Measurements from ENCODE around the gene TCF19.
A peak's percentile ranks its signal among the peaks of the same experiment; 100 is the strongest.

TCF19 gene

GRCh38 chr6:31158140-31158862 lies at the start of gene TCF19:
TCF19 (plus strand) TSS chr6:31158589; CDS start chr6:31159470, 881 bp downstream.
- peak; percentile 99 for DNase-seq (ENCODE audit: low read depth in 2 of 2)

- no peak for DNase-seq (ENCODE audit: low read depth in 2 of 2)
These were observed 47.4 kb upstream of the TCF19 start for GRCh38 chr6:31110825-31111582.

GRCh38 chr6:31111712-31112111 lies 46.7 kb upstream of the TCF19 start:
- DNase-seq (ENCODE audit: low read depth in 2 of 2) = no peak

GRCh38 chr6:31112478-31112877 lies 45.9 kb upstream of the TCF19 start, which contains the start of gene C6orf15:
C6orf15 (minus strand) TSS chr6:31112575; CDS start chr6:31112555, 20 bp downstream.
- no peak for DNase-seq (ENCODE audit: low read depth in 2 of 2)

- DNase-seq (ENCODE audit: low read depth in 2 of 2) = no peak
These were observed 44.4 kb upstream of the TCF19 start for GRCh38 chr6:31113861-31114540.

- DNase-seq (ENCODE audit: low read depth in 2 of 2) = no peak
These were observed 43.9 kb upstream of the TCF19 start, which contains the start of gene PSORS1C1 for GRCh38 chr6:31114541-31114878. PSORS1C1 (plus strand) TSS chr6:31114800; CDS start chr6:31129633, 14,833 bp downstream.

- no peak for DNase-seq (ENCODE audit: low read depth in 2 of 2)
These were observed 43.2 kb upstream of the TCF19 start for GRCh38 chr6:31114970-31115849.

- no peak for DNase-seq (ENCODE audit: low read depth in 2 of 2)
These were observed 42.3 kb upstream of the TCF19 start for GRCh38 chr6:31115941-31116560.

GRCh38 chr6:31116661-31117385 lies 41.6 kb upstream of the TCF19 start:
- DNase-seq (ENCODE audit: low read depth in 2 of 2) = no peak

GRCh38 chr6:31118178-31118577 lies 40.2 kb upstream of the TCF19 start:
- no peak for DNase-seq (ENCODE audit: low read depth in 2 of 2)

GRCh38 chr6:31120151-31120915 lies 38.1 kb upstream of the TCF19 start, which contains the start of gene CDSN:
CDSN (minus strand) TSS chr6:31120446; CDS start chr6:31120419, 27 bp downstream.
- no peak for DNase-seq (ENCODE audit: low read depth in 2 of 2)

GRCh38 chr6:31121131-31121790 lies 37.1 kb upstream of the TCF19 start:
- DNase-seq (ENCODE audit: low read depth in 2 of 2) = no peak

GRCh38 chr6:31122791-31123706 lies 35.3 kb upstream of the TCF19 start:
- no peak for DNase-seq (ENCODE audit: low read depth in 2 of 2)

GRCh38 chr6:31125162-31125561 lies 33.2 kb upstream of the TCF19 start:
- DNase-seq (ENCODE audit: low read depth in 2 of 2) = no peak

- no peak for DNase-seq (ENCODE audit: low read depth in 2 of 2)
These were observed 32.6 kb upstream of the TCF19 start for GRCh38 chr6:31125586-31126363.

- DNase-seq (ENCODE audit: low read depth in 2 of 2) = no peak
These were observed 31.8 kb upstream of the TCF19 start for GRCh38 chr6:31126396-31127175.
